Measurements from ENCODE around the gene DMRT3.

The DMRT3 gene

GRCh38 chr9:965497-965896, 11.0 kb upstream of the DMRT3 start:
- H3K27ac ChIP-seq (ENCODE audit: poor library complexity, severe bottlenecking) = no peak overlapping the region
- ATAC-seq (ENCODE audit: low read depth) (0 out of 3 replicates have a peak, but pooled peaks have one; percentile 21), DNase-seq (ENCODE audit: low spot score) (no peak)
- H3K4me1 ChIP-seq (ENCODE audit: insufficient read depth, poor library complexity, severe bottlenecking) = no peaks in the 10 kb centered on the region
- TF ChIP-seq CTCF (IDR thresholded peaks at IDR 0.05; ENCODE audit: poor library complexity, severe bottlenecking) = no peak
- no peaks in the 10 kb centered on the region for H3K36me3 ChIP-seq (ENCODE audit: low read depth)
- H3K27me3 ChIP-seq (ENCODE audit: insufficient read depth, poor library complexity, severe bottlenecking) = peaks cover 94% of the 10 kb centered on the region
- no peaks in the 10 kb centered on the region for H3K9me3 ChIP-seq (ENCODE audit: severe bottlenecking)
- no peak overlapping the region for H3K4me3 ChIP-seq (ENCODE audit: severe bottlenecking)

GRCh38 chr9:966870-967269, 9.6 kb upstream of the DMRT3 start:
- no peaks in the 10 kb centered on the region for H3K4me1 ChIP-seq (ENCODE audit: insufficient read depth, poor library complexity, severe bottlenecking)
- H3K9me3 ChIP-seq (ENCODE audit: severe bottlenecking) = no peaks in the 10 kb centered on the region
- peaks cover 96% of the 10 kb centered on the region for H3K27me3 ChIP-seq (ENCODE audit: insufficient read depth, poor library complexity, severe bottlenecking)
- ATAC-seq (ENCODE audit: low read depth) = no peak
- no peak for TF ChIP-seq CTCF (IDR thresholded peaks at IDR 0.05; ENCODE audit: poor library complexity, severe bottlenecking)
- no peak for DNase-seq (ENCODE audit: low spot score)
- H3K4me3 ChIP-seq (ENCODE audit: severe bottlenecking) = no peak overlapping the region
- no peak overlapping the region for H3K27ac ChIP-seq (ENCODE audit: poor library complexity, severe bottlenecking)
- no peaks in the 10 kb centered on the region for H3K36me3 ChIP-seq (ENCODE audit: low read depth)

- no peaks in the 10 kb centered on the region for H3K36me3 ChIP-seq (ENCODE audit: low read depth)
- no peak for TF ChIP-seq CTCF (IDR thresholded peaks at IDR 0.05; ENCODE audit: poor library complexity, severe bottlenecking)
- H3K4me1 ChIP-seq (ENCODE audit: insufficient read depth, poor library complexity, severe bottlenecking) = no peaks in the 10 kb centered on the region
- no peak overlapping the region for H3K4me3 ChIP-seq (ENCODE audit: severe bottlenecking)
- no peak for ATAC-seq (ENCODE audit: low read depth)
- H3K27me3 ChIP-seq (ENCODE audit: insufficient read depth, poor library complexity, severe bottlenecking) = peaks cover 99% of the 10 kb centered on the region
- no peak for DNase-seq (ENCODE audit: low spot score)
- no peaks in the 10 kb centered on the region for H3K9me3 ChIP-seq (ENCODE audit: severe bottlenecking)
- no peak overlapping the region for H3K27ac ChIP-seq (ENCODE audit: poor library complexity, severe bottlenecking)
Measured at GRCh38 chr9:967436-967835, 9.0 kb upstream of the DMRT3 start.

GRCh38 chr9:967903-968641, 8.4 kb upstream of the DMRT3 start:
- Histone ChIP-seq H3K9me3 (ENCODE audit: severe bottlenecking) (no peaks in the 10 kb centered on the region), H3K4me3 (ENCODE audit: severe bottlenecking) (no peak overlapping the region), H3K27ac (ENCODE audit: poor library complexity, severe bottlenecking) (no peak overlapping the region), H3K36me3 (ENCODE audit: low read depth) (no peaks in the 10 kb centered on the region), H3K27me3 (ENCODE audit: insufficient read depth, poor library complexity, severe bottlenecking) (peaks cover 100% of the 10 kb centered on the region), H3K4me1 (ENCODE audit: insufficient read depth, poor library complexity, severe bottlenecking) (no peaks in the 10 kb centered on the region)
- no peak for DNase-seq (ENCODE audit: low spot score)
- no peak for ATAC-seq (ENCODE audit: low read depth)
- no peak for TF ChIP-seq CTCF (IDR thresholded peaks at IDR 0.05; ENCODE audit: poor library complexity, severe bottlenecking)
